ENCODE measurements around the gene EEF2KMT. TPM values are rescaled to one million over a fixed set of nuclear protein-coding genes. Genes with fewer than 3 reads are reported as not detected.
A peak's percentile ranks its signal among the peaks of the same experiment; 100 is the strongest.

The EEF2KMT gene
- total and polyA plus RNA-seq, 9 of the 15 experiments (the other 6 are each of a cell fraction or from before 2014, with no cell fraction given): 4.2 to 22.7 (median 12.8) TPM

DNA sequence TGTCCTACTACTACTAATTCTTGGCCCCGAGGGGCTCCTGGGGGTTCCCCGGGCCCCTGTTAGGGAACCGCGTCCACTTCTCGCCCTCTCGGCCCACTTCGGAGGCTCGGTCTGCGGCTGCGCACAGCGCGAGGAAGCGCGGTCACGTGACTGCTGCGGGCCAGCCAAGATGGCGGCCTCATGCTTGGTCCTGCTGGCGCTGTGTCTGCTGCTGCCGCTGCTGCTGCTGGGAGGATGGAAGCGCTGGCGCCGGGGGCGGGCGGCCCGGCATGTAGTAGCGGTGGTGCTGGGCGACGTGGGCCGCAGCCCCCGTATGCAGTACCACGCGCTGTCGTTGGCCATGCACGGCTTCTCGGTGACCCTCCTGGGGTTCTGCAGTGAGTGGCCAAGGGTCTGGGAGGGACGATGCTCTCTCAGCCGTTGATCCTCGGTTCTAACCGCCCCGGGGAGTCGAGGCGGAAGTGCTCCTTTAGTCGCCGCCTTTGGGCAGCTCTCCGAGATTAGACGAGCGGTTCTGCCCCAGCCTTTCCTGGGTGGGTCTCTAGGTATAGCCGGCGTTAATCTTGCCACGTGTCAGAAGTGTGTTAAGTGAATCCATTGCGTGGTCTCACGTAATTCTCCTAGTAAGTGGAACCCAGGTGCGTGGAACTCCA is 25.8 kb downstream of the EEF2KMT start, which contains the start of gene ALG1 (continued):
- TF ChIP-seq, protein P1, sequence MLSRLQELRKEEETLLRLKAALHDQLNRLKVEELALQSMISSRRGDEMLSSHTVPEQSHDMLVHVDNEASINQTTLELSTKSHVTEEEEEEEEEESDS (CRISPR knock-in tag; IDR thresholded peaks at IDR 0.05): no peak
- TF ChIP-seq, protein P2, sequence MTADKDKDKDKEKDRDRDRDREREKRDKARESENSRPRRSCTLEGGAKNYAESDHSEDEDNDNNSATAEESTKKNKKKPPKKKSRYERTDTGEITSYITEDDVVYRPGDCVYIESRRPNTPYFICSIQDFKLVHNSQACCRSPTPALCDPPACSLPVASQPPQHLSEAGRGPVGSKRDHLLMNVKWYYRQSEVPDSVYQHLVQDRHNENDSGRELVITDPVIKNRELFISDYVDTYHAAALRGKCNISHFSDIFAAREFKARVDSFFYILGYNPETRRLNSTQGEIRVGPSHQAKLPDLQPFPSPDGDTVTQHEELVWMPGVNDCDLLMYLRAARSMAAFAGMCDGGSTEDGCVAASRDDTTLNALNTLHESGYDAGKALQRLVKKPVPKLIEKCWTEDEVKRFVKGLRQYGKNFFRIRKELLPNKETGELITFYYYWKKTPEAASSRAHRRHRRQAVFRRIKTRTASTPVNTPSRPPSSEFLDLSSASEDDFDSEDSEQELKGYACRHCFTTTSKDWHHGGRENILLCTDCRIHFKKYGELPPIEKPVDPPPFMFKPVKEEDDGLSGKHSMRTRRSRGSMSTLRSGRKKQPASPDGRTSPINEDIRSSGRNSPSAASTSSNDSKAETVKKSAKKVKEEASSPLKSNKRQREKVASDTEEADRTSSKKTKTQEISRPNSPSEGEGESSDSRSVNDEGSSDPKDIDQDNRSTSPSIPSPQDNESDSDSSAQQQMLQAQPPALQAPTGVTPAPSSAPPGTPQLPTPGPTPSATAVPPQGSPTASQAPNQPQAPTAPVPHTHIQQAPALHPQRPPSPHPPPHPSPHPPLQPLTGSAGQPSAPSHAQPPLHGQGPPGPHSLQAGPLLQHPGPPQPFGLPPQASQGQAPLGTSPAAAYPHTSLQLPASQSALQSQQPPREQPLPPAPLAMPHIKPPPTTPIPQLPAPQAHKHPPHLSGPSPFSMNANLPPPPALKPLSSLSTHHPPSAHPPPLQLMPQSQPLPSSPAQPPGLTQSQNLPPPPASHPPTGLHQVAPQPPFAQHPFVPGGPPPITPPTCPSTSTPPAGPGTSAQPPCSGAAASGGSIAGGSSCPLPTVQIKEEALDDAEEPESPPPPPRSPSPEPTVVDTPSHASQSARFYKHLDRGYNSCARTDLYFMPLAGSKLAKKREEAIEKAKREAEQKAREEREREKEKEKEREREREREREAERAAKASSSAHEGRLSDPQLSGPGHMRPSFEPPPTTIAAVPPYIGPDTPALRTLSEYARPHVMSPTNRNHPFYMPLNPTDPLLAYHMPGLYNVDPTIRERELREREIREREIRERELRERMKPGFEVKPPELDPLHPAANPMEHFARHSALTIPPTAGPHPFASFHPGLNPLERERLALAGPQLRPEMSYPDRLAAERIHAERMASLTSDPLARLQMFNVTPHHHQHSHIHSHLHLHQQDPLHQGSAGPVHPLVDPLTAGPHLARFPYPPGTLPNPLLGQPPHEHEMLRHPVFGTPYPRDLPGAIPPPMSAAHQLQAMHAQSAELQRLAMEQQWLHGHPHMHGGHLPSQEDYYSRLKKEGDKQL (CRISPR knock-in tag; IDR thresholded peaks at IDR 0.05; ENCODE audit: borderline replicate concordance): no peak
- TF ChIP-seq DPF2 (IDR thresholded peaks at IDR 0.05) (no peak), FUS (optimal IDR thresholded peaks at IDR 0.05; ENCODE audit: low read depth, low read length) (no peak), CHD4 (IDR thresholded peaks at IDR 0.05; ENCODE audit: insufficient read depth, insufficient replicate concordance, low read depth, low read length, poor library complexity, severe bottlenecking) (no peak), ERF (CRISPR knock-in tag; IDR thresholded peaks at IDR 0.05) (0 out of 2 replicates have a peak, but pooled peaks have one; percentile 49), ATF1 (CRISPR knock-in tag; IDR thresholded peaks at IDR 0.05) (no peak), ATF1 (tag; IDR thresholded peaks at IDR 0.05) (peak; percentile 63), SMAD4 (CRISPR knock-in tag; conservative IDR thresholded peaks at IDR 0.05) (peak; percentile 71), ZNF644 (tag; IDR thresholded peaks at IDR 0.05; ENCODE audit: low read depth) (no peak), PHF20 (IDR thresholded peaks at IDR 0.05; ENCODE audit: partially characterized antibody) (peak; percentile 99), GTF2F1 (IDR thresholded peaks at IDR 0.05; ENCODE audit: low read depth, low read length) (no peak), HIVEP1 (CRISPR knock-in tag; IDR thresholded peaks at IDR 0.05) (peak; percentile 14; the same call in 1 of the 2 replicates), DACH1 (IDR thresholded peaks at IDR 0.05; ENCODE audit: partially characterized antibody) (no peak)
- TF ChIP-seq, protein P3, sequence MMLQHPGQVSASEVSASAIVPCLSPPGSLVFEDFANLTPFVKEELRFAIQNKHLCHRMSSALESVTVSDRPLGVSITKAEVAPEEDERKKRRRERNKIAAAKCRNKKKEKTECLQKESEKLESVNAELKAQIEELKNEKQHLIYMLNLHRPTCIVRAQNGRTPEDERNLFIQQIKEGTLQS (IDR thresholded peaks at IDR 0.05): no peak
- TF ChIP-seq, protein P3 (CRISPR knock-in tag; conservative IDR thresholded peaks at IDR 0.05): no peak
- TF ChIP-seq, protein P4, sequence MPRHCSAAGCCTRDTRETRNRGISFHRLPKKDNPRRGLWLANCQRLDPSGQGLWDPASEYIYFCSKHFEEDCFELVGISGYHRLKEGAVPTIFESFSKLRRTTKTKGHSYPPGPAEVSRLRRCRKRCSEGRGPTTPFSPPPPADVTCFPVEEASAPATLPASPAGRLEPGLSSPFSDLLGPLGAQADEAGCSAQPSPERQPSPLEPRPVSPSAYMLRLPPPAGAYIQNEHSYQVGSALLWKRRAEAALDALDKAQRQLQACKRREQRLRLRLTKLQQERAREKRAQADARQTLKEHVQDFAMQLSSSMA (CRISPR knock-in tag; IDR thresholded peaks at IDR 0.05): peak; percentile 49; the same call in 1 of the 2 replicates
- TF ChIP-seq, protein P5, sequence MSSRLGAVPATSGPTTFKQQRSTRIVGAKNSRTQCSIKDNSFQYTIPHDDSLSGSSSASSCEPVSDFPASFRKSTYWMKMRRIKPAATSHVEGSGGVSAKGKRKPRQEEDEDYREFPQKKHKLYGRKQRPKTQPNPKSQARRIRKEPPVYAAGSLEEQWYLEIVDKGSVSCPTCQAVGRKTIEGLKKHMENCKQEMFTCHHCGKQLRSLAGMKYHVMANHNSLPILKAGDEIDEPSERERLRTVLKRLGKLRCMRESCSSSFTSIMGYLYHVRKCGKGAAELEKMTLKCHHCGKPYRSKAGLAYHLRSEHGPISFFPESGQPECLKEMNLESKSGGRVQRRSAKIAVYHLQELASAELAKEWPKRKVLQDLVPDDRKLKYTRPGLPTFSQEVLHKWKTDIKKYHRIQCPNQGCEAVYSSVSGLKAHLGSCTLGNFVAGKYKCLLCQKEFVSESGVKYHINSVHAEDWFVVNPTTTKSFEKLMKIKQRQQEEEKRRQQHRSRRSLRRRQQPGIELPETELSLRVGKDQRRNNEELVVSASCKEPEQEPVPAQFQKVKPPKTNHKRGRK (tag; IDR thresholded peaks at IDR 0.05): no peak
- TF ChIP-seq, protein P6, sequence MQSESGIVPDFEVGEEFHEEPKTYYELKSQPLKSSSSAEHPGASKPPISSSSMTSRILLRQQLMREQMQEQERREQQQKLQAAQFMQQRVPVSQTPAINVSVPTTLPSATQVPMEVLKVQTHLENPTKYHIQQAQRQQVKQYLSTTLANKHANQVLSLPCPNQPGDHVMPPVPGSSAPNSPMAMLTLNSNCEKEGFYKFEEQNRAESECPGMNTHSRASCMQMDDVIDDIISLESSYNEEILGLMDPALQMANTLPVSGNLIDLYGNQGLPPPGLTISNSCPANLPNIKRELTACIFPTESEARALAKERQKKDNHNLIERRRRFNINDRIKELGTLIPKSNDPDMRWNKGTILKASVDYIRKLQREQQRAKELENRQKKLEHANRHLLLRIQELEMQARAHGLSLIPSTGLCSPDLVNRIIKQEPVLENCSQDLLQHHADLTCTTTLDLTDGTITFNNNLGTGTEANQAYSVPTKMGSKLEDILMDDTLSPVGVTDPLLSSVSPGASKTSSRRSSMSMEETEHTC (IDR thresholded peaks at IDR 0.05): peak; percentile 90; the same call in 1 of the 2 replicates

Measured in K562 (cell line).